Renal cortex interstitium (tissue), 11 donors: ENCODE results near the gene MAT1A. TPM values are rescaled to one million over a fixed set of nuclear protein-coding genes. Genes with fewer than 3 reads are reported as not detected.
"Not testable (repeated sequence)": the region's sequence is repeated elsewhere in the genome, so short reads cannot be mapped to it uniquely, and the experiment has no call there.

Experiments
- DNase-seq, 11 donors: peaks; one replicate each; pipeline ENCODE4 v3.0.0-alpha.2; 2013; ENCODE audit warnings: low read depth in 9 of 11, low spot score in 4 of 11; ENCODE audit errors: extremely low read depth in 1 of 11
- polyA plus RNA-seq, 3 donors: library from polyadenylated mRNA; unstranded; fragments of 120-200 nt; gene quantifications; one replicate each; pipeline ENCODE4 v1.2.1, GENCODE V29; 2013; ENCODE audit not compliant: insufficient read length in 3 of 3

Gene MAT1A
- polyA plus RNA-seq, 3 donors: 0.88 to 1.3 (median 1.0) TPM

- DNase-seq: no peak
Measured at GRCh38 chr10:80270887-80271286, 18.6 kb downstream of the MAT1A start.

DNA sequence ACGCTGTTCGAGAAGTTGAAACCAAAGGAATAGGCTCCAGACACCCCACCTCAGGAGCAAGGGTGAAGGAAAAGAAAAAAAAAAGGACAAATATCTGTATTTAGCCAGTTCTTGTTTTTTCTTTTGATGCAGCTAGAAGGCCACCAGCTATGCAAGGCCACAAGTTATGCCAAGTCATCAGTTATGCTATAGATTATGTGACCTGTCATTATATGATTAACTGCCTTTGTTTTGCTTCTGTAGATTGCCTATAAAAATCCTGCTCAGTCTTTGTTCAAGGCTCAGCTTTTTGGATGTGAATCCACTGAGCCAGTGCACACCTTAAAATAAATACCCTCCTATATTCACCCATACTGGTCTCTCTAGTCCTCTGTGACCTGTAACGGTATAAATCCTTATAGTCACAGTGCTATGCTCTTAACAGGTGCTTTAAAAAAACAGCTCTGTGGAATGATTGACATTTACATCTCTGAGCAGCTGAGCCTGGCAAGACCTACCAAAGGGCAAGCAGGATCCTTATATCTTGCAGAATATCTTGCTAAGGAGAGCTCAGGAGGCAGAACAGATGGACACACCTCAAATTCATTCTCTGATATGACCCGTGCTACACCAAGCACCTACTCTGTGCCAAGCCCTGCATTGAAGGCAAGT is 20.4 kb downstream of the MAT1A start:
- no peak for DNase-seq

DNA sequence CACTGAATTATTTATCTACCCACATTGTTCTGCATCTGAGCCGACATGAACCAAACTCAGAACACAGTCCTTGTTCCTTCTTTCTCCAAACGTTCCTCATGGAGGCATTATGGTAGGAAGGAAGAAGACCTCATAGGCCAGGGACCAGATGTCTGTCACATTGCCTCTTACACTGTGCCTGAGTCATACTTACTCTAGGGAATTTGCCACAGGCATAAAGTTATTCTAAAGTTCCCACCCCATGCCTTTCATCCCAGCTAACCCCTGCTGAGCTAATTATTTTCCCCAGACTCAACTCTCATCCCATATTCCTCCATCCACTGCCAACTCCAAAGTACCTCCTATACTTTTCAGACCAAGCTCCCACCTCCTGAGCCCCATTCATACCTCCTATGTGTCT is 21.2 kb downstream of the MAT1A start:
- no peak for DNase-seq

GRCh38 chr10:80266513-80266863 is 23.0 kb downstream of the MAT1A start:
- no peak for DNase-seq

- DNase-seq: no peak
Measured at GRCh38 chr10:80265740-80266512, 23.5 kb downstream of the MAT1A start.

DNA sequence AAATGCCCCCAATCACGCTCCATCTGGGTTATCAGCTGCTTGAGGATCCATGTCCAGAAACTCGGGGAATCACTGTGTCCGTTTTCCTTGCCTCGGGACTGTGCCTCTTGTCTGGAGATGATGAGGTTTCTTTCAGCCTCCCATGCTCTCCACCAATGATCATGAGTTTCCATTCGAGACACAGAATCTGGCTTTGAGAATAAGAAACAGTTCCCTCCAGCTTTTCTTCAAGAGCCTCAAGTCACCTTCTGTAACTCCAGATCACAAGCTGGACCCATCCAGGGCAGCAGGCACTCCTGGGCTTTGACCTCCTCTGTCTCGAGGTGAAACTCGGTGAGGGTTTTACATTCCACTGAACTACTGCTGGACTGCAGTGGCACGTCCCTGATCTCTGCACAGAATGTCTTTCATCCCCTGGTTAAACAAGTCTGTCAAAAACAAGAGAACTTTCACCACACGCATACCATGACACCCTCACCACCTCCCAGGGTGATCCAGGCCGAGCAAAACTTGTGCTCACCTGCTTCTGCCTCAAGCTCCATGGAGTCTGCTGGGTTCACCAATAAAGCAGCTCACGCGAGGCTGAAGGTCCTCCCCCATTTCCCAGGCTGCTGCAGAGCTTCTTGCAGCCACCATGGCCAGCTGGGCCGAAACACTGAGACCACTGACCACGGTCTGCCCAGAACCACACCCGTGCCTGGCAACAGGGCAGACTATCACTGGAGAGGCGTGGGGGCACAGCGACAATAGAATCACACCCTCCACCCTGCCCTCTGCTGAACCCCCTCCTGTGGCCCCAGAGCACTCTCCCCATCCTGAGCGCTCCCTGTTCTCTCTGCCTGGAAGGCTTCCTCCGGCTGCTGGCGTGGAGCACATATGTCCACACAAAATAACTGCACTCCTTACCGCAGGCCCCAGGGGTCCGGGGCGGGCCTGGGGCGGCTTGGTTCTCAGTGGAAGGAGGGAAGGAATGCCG is 25.1 kb downstream of the MAT1A start:
- DNase-seq: no peak

DNA sequence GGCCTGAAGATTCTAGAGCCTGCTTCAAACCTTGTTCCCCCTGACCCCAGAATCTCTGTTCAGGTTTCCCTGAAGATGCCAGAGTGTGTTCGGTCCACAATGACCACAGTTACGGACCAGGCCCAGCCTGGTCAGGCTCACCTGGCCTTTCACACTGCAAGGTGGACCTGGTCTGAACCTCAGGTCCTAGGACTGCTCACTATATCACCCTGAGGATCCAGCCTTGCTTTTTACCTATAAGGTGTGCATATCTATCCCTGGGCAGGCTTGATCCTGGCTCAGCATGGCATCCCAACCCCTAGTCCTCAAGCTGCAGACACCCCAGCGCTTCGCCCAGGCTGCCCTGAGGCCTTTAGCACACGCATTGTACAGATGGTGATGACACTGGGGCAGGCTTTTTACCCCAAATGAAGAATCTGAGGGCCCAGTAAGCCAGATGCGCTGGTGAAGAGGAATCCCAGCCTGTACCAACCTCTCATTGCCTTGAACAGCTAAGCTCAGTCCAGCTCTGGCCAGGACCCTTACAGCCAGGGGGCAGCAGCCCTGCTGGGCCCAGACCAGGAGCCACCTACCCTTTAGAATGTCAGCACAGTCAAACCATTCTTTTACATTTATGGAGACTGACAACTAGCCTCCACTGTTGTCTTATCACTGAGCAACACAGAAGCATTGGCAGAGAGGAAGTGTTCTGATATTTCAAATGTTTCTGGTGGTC is 28.0 kb downstream of the MAT1A start:
- DNase-seq: no peak

GRCh38 chr10:80260295-80261243 is 28.9 kb downstream of the MAT1A start:
- DNase-seq: peak in 3 of 11 donors; percentile 13 to 37 (median 26)

GRCh38 chr10:80259405-80259871 is 30.0 kb downstream of the MAT1A start:
- DNase-seq: no peak

- DNase-seq: not testable (repeated sequence)
Measured at GRCh38 chr10:80256798-80257197, 32.7 kb downstream of the MAT1A start.

DNA sequence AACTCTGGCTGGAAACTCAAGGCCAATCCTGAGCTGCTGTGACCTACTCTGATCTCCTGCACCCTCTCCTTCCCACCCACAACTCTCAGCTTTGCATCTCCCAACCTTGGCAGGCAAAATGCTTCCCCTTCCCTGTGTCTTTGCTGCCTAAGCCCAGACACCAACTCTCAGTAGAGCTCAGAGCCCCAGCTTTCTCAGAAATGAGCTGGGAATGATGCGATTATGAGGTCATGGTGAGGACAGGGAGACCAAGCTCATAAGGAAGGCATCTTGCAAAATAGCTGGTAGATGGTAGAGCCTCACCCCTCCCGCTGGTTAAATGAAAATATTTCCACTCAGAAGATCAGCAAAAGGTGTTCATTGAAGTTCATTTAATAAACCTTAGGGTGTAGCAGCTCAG is 34.7 kb downstream of the MAT1A start:
- DNase-seq: not testable (repeated sequence)

- not testable (repeated sequence) for DNase-seq
Measured at GRCh38 chr10:80253963-80254271, 35.5 kb downstream of the MAT1A start.

DNA sequence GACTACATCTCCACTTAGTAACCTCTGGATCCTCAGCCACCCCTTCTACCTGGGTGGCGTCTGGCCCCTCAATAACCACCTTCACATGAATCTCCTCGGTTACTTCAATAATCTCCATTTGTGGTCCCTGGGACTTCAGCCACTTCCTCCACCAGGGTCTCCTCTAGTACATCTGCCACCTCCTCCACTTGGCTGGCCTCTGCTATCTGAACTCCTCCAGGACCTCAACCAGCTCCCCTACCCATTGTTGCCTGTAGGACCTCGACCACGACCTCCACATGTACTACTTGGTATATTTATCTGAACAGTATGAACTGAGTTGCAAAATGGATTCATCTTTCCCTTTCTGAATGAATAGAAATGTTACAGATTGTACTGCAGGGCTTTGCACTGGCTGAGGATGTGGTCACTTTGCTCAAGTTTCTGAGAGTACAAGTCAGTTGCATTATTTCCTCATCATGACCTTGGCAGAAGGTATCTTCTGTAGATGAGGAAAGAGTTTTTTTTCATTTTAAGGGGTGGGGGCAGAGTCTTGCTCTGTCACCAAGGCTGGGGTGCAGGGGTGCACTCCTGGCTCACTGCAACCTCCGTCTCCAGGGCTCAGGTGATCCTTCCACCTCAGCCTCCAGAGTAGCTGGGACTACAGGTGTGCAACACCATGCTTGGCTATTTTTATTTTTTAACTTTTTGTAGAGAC is 36.0 kb downstream of the MAT1A start:
- no peak for DNase-seq

- DNase-seq: no peak
Measured at GRCh38 chr10:80252296-80252887, 37.1 kb downstream of the MAT1A start.

- not testable (repeated sequence) for DNase-seq
Measured at GRCh38 chr10:80251703-80252280, 37.7 kb downstream of the MAT1A start.

DNA sequence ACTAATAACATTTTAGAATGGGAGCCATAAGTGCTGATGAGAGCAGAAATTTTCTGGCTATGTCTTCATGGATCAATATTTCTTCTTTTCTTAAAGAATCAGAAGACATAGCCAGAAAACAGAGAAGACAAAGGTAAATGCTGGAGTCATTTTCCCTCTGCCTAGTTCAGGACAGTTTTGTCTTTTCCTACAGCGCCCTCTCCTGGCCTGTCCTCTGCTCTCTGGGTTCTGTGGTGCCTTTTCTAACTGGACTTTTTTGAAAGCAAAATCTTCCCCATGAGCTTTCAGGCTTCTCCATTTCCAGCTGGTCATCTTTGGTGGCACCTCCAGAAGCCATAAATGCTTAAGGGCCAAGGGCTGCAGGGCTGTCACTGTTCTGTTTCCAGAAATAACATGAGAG is 39.1 kb downstream of the MAT1A start:
- not testable (repeated sequence) for DNase-seq

DNA sequence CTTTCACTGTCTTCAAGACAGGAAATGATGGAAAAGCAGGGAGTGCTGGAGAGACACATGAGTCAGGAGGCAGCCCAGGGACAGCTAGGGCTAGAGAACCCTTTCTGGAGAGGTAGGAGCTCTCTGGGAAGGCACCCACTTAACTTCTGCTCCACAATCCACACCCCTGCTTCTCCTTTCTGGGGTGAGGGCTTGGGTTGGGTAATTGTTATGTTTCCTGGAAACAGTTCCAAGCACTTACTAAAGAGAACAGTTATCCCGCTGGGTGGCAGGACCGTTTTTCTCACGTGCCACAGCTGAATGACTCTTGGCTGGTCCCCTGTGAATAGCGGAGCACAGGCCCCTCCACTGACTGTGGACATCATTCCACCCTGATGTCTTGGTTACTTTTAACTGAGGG is 39.6 kb downstream of the MAT1A start:
- DNase-seq: not testable (repeated sequence)
